ENCODE measurements around the gene SSTR5.

The SSTR5 gene

DNA sequence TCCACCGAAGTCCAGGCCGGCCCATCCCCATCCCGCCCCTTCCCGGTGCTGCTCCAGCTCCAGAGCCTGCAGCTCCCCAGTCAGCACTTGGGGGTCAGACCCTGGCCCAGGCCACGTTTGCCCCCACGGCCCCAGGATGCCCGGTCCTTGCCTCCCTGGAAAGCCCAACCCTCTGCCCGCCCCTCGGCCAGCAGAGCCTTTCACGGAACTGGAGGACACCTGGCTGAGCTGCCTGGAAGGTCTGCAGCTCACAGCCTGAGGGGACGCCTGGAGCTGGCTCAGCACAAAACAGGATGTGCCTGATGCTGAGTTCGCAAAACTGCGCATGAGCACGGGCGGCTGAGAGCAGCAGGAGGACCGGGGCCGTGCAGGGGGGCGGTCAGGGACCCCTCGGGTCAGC lies 29.7 kb upstream of the SSTR5 start:
- no peak for TF ChIP-seq TAF1 (IDR thresholded peaks at IDR 0.05; ENCODE audit: borderline replicate concordance, insufficient read depth, low read length)
- TF ChIP-seq POLR2AphosphoS5 (IDR thresholded peaks at IDR 0.05; ENCODE audit: low read depth, low read length) = no peak
- TF ChIP-seq SIN3A (IDR thresholded peaks at IDR 0.05; ENCODE audit: borderline replicate concordance, insufficient read depth, low read length) = no peak
- TF ChIP-seq, protein P1, sequence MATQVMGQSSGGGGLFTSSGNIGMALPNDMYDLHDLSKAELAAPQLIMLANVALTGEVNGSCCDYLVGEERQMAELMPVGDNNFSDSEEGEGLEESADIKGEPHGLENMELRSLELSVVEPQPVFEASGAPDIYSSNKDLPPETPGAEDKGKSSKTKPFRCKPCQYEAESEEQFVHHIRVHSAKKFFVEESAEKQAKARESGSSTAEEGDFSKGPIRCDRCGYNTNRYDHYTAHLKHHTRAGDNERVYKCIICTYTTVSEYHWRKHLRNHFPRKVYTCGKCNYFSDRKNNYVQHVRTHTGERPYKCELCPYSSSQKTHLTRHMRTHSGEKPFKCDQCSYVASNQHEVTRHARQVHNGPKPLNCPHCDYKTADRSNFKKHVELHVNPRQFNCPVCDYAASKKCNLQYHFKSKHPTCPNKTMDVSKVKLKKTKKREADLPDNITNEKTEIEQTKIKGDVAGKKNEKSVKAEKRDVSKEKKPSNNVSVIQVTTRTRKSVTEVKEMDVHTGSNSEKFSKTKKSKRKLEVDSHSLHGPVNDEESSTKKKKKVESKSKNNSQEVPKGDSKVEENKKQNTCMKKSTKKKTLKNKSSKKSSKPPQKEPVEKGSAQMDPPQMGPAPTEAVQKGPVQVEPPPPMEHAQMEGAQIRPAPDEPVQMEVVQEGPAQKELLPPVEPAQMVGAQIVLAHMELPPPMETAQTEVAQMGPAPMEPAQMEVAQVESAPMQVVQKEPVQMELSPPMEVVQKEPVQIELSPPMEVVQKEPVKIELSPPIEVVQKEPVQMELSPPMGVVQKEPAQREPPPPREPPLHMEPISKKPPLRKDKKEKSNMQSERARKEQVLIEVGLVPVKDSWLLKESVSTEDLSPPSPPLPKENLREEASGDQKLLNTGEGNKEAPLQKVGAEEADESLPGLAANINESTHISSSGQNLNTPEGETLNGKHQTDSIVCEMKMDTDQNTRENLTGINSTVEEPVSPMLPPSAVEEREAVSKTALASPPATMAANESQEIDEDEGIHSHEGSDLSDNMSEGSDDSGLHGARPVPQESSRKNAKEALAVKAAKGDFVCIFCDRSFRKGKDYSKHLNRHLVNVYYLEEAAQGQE (IDR thresholded peaks at IDR 0.05; ENCODE audit: insufficient read depth in 1 of 2, low read depth in 2 of 2, low read length in 2 of 2) = no peak
- TF ChIP-seq FOXP2 (optimal IDR thresholded peaks at IDR 0.05; ENCODE audit: borderline replicate concordance, extremely low read depth, extremely low read length, insufficient read depth) = no peak

DNA sequence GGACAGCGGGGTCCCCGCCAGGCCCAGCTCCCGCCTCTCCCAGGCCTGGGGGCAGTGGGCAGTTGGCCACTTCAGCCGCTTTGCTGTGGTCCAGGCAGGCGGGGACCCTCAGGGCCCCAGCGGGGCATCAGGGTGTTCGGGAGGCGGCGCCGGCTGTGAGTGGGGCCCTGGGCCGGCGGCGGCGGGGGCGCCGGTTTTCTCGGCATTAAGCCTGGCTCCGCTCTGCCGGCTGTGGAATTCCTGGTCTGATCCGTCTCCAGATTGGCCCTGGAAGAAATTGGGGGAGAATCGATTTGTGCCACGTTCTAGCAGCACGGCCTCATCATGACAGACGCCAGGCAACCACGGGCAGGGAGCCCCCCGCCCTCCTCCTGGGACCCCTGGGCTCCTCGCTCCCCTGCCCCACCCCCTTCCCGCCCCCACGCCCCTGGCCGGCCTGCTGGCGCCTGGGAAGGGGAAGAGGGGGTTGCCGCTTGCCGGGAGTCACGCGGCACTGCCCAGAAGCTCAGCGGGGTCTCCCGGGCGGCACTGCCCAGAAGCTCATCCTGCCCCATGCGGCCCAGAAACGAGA lies 28.6 kb upstream of the SSTR5 start:
- TF ChIP-seq, protein P1 (IDR thresholded peaks at IDR 0.05; ENCODE audit: insufficient read depth in 1 of 2, low read depth in 2 of 2, low read length in 2 of 2) = no peak
- TF ChIP-seq TAF1 (IDR thresholded peaks at IDR 0.05; ENCODE audit: borderline replicate concordance, insufficient read depth, low read length) (no peak), FOXP2 (optimal IDR thresholded peaks at IDR 0.05; ENCODE audit: borderline replicate concordance, extremely low read depth, extremely low read length, insufficient read depth) (no peak), SIN3A (IDR thresholded peaks at IDR 0.05; ENCODE audit: borderline replicate concordance, insufficient read depth, low read length) (no peak)

DNA sequence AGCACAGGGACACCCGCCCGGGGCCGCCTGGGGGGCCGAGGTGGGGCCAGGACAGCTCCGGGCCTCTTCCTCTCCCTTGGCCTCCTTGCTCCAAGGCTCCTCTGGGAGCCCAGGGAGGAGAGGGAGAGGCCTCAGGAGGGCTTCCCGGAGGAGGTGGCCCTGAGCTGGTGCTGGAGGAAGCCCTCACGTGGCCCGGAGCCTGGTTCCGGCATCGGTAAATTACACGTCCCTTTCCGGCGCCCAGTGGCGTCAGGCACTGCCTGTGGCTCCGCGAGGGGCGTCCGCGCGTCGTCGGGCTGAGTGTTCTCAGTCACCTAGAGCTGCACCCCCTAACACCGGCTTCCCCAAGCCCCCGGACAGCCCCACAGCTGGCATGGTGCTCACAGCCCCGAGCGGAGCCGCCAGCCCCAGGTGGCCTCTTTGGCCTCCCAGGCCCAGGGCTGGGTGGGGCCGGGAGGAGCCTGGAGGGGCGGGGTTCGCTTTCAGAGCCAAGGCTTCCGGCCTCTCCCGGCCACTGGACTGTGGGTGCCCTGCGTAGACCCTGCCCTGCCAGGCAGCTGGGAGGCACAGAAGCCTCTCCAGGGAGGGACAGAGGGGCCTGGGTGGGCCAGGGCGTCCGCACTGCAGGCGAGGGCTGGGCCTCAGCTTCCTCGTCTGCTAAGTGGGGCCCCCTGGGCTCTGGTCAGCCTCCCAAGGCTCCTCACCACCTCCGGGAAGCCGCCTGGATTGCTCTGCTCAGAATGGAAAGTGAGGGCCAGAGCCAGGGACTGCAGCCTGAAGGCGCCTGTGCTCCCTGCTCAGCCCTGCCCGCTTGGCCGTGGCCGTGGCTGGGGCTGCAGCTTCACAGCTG lies 27.9 kb upstream of the SSTR5 start:
- TF ChIP-seq FOXP2 (optimal IDR thresholded peaks at IDR 0.05; ENCODE audit: borderline replicate concordance, extremely low read depth, extremely low read length, insufficient read depth) (no peak), TAF1 (IDR thresholded peaks at IDR 0.05; ENCODE audit: borderline replicate concordance, insufficient read depth, low read length) (no peak), POLR2AphosphoS5 (IDR thresholded peaks at IDR 0.05; ENCODE audit: low read depth, low read length) (no peak), SIN3A (IDR thresholded peaks at IDR 0.05; ENCODE audit: borderline replicate concordance, insufficient read depth, low read length) (no peak)
- TF ChIP-seq, protein P1 (IDR thresholded peaks at IDR 0.05; ENCODE audit: insufficient read depth in 1 of 2, low read depth in 2 of 2, low read length in 2 of 2) = no peak

DNA sequence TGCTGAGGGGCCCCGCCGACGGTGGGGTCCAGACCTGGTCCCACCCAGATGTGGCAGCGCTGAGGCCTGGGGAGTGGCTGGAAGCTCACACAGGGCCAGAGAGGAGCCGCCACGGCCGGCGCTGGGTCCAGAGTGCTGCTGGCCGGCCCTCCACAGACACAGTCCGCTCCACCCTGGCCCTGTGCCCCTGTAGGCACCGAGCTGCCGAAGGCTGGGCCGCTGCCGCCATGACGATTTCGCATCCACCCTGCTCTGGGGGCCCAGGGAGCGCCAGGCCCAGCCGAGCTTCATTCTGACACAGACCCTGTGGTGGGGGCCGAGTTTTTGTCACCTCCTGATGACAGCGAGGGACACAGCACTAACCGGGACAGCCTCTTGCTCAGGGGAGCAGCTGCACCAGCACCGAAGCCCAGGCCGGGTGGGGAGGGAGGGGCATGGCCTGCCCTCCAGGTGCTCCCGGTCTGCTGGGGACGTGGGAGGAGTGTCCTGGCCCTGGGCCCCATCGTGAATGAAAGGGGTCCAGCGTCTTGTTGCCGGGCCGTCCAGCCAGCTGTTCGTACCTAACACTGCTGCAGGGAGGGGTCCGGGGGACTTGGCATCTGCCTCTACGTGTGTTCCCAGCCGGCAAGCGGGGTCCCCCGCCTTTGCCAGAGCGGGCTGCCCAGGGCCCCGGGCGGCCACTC lies 27.1 kb upstream of the SSTR5 start:
- no peak for TF ChIP-seq TAF1 (IDR thresholded peaks at IDR 0.05; ENCODE audit: borderline replicate concordance, insufficient read depth, low read length)
- TF ChIP-seq, protein P1 (IDR thresholded peaks at IDR 0.05; ENCODE audit: insufficient read depth in 1 of 2, low read depth in 2 of 2, low read length in 2 of 2) = no peak
- TF ChIP-seq FOXP2 (optimal IDR thresholded peaks at IDR 0.05; ENCODE audit: borderline replicate concordance, extremely low read depth, extremely low read length, insufficient read depth) = no peak
- no peak for TF ChIP-seq POLR2AphosphoS5 (IDR thresholded peaks at IDR 0.05; ENCODE audit: low read depth, low read length)
- TF ChIP-seq SIN3A (IDR thresholded peaks at IDR 0.05; ENCODE audit: borderline replicate concordance, insufficient read depth, low read length) = no peak

All from PFSK-1 (cell line).